HG03066 (cell line): ENCODE data around the gene STOML2.

Experiments used
- ATAC-seq: cut with Tn5 transposase; IDR thresholded peaks from one replicate; pipeline ENCODE4 v1.9.1; 2021; ENCODE audit warnings: low read depth; ENCODE audit not compliant: unreplicated experiment

The STOML2 gene

DNA sequence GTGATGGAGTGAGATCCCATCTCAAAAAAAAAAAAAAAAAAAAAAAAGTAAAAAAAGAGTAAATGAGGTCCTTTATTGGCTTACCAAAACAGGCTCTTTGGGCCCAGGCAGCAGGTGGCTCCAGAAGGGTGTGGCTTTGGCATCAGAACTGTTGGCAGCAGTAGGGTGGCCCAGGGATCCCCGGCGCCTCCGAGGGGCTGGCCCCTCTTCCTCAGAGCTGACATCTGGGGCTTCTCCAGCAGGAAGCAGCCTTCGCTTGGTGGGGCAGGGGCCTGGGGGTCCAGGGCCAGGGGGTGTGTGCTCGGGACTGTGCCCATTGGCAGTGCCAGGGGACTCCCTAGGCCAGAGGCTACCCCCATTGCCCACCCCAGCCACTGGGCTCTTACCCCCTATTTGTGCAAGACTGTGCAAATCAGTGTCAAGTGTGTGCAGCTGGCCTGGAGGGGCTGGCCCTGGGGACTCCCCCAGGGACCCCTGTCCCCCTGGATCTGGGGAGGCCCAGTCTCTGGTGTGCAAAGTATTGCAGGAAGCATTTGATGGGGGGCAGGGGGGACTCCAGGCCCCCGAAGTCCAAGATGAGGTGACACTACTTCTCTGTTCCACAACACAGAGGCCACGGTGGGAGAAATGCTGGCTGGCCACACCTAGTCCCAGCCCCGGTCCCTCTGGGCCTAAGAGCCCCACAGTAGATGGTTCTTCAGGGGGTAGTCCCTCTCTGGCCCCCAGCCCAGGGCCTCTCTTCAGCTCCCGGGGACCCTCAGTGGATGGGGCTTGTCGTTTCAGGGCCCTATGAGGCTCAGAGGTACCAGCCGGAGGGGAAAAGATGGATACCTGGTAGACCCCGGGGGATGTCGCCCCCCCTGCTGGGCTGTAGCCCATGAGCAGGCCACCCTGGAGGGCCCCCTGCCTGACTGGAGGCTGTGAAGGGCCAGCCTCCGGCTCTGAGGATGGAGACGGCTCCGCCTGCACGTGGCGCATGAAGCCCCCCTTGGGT is 4.7 kb upstream of the STOML2 start:
- no peak for ATAC-seq

DNA sequence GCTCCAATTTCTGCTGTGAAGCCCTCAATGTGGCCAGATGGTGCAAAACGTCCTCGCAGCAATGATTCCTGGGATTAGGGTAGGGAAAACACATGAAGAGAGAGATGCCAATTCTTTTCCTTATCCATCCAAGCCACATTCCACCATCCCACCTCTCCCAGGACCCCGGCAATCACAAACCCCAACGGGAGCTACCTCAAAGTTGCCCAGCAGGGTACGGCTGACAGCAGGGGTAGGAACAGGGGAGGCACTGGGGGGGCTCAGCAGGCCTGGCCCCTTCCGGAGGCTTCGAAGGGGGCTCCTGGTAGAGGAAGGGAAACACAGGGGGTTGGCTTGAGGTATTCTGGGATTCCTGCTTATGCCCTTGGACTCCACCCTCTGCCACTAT is 3.4 kb upstream of the STOML2 start:
- ATAC-seq = no peak

DNA sequence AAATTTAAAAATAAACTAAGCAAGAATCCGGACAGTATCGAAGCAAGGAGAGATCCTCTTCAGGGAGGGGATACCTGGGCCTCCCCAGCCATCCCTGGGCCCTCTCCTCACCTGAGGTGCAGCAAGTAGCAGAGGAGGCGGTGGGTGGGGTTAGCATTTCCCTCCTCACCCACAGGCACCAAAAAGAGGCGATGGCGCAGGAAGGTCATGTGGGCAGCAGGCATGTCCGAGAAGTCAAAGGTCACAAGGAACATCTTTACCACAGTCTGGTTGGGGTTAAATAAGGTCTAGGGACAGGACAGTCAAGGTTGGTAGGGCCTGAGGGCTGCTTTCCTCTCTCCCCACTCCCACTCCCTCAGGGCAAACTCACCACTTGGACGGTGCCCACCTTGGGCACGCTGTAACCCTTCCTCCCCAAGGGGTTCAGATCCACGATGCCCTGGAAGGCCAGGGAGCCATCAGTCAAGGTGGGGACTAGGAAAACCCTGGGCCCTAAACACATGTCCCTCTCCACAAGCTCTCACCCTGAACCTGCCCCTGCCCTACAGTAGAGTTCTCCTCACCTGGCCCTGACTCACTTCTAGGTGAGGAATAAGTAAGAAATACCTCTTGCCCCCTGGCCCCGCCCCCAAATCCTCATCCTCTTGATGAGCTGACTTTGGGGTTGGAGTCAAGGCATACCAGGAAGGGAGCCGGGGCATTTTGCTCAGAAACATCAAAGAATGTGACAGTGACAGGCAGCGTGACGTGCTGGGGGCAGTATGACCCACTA is 2.8 kb upstream of the STOML2 start:
- no peak for ATAC-seq

DNA sequence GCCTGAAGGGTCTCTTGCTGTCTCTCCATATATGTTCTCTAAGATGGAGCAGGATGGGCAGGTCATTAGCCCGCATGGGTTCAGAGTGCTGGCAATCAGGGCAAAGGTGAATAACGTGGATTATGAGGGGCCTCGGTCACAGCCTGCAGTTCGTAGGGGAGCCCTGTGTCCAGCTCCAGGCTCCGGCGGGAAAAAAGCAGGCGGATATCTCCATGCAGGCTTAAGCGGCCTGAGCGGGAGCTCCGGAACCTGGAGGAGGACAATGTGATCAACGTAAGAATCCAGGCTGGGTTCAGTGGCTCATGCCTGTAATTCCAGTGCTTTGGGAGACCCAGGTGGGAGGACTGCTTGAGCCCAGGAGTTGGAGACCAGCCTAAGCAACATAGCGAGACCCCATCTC is 2.2 kb upstream of the STOML2 start:
- no peak for ATAC-seq

DNA sequence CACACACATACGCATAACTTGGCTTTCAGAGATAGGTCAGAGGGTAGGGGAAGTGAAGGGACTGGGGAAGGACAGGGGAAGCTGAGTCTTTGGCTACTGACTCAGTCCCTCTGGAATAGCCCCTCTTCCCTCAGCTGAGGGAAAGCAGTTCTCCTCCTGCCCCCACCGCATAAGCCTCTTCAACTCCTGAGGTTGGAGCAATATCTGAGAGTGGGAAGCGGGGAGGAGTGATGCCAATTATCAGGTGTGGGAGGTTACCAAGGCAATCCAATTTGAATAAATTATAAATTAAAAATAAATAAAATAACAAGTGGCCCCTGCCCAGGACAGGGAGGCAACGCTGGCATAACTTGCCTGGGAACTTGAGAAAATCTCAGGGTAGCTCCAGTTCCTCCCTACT is 1.7 kb upstream of the STOML2 start:
- ATAC-seq = no peak

- no peak for ATAC-seq
These were observed 795 bp upstream of the STOML2 start for GRCh38 chr9:35103660-35104191.

GRCh38 chr9:35102465-35102768 is 514 bp downstream of the STOML2 start:
- ATAC-seq = peak; percentile 6

- no peak for ATAC-seq
These were observed 5.4 kb downstream of the STOML2 start for GRCh38 chr9:35097573-35097972.

- peak; percentile 90 for ATAC-seq
These were observed 6.7 kb downstream of the STOML2 start, which contains the start of gene PIGO for GRCh38 chr9:35096035-35096849. Gene PIGO (minus strand): TSS chr9:35096591. CDS start chr9:35095565, 1,026 bp downstream.

GRCh38 chr9:35091536-35091935 is 11.4 kb downstream of the STOML2 start:
- ATAC-seq = no peak

DNA sequence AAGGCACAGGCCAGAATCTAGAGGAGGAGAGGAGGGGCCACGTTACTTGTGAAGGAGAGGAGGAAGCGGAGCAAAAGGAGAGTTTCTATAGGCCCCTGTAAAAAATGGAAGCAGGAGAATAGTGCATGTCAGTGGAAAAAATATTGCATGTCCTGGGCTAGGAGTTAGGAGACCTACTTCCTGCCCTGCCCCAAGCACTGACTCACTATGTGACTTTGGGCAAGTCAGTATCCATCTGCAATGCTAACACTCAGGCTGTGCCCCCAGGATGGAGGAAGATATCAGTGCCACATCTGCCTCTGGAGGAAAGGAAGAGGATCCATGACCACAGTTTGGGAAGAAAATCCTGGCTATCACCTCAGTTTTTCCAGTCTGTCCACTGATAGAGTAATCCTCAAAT is 13.5 kb downstream of the STOML2 start:
- no peak for ATAC-seq

DNA sequence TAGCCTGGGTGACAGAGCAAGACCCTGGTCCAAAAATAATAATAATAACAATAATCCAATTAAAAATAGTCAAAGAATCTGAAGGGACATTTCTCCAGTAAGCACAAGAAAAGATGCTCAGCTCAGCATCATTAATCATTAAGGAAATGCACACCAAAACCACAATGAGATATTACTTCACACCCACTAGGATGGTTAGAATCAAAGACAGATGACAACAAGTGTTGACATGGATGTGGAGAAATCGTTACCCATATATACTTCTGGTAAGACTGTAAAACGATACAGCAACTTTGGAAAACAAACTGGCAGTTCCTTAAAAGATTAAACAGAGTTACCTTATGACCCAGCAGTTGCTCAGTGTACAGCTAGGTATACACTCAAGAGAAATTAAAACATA is 17.9 kb downstream of the STOML2 start:
- no peak for ATAC-seq

GRCh38 chr9:35079426-35080341 is 23.2 kb downstream of the STOML2 start, which contains the start of gene FANCG:
Gene FANCG (minus strand): TSS chr9:35079942. CDS start chr9:35079524, 418 bp downstream.
- ATAC-seq = peak; percentile 94

GRCh38 chr9:35079041-35079425 is 23.9 kb downstream of the STOML2 start:
- no peak for ATAC-seq

- no peak for ATAC-seq
These were observed 24.9 kb downstream of the STOML2 start for GRCh38 chr9:35078066-35078465.

DNA sequence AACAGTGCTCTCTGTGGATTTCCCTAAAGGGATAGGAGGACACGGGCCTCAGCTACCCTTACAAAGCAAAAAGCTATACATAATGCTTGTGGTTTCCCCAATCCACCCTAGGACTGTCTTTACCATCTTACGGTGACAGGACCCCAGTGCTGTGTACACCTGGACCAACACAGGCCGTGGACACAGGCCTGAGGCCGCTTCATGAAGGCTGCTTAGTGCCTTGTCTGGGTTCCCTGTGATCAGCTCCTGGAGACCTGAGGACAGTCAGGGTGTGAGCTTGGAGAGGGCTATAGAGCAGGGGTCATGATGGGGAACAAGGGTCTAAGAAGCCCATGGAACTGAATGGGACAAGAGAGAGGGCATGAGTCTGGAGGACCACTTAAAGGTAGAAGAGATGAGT is 26.1 kb downstream of the STOML2 start:
- ATAC-seq = no peak

DNA sequence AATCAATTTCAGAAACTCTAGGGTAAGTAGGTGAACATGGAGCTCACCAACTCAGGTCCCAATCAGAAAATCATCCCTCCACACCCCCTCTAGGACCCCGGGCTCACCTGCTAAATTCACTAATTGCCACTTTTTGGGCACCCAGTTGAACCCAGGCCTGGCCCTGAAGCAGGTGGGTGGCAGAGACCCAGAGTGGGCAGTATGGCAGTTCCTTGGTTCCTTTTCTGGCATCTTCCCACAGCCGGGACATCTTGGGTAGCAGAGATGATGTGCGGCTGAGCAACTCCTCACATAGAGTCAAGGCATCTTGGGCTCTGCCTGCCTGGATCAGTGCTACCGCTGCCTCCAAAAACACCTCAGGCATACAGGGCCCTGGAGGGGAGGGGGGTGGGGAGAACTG is 27.6 kb downstream of the STOML2 start:
- no peak for ATAC-seq

GRCh38 chr9:35074791-35075190 is 28.1 kb downstream of the STOML2 start:
- no peak for ATAC-seq

- ATAC-seq = no peak
These were observed 28.8 kb downstream of the STOML2 start for GRCh38 chr9:35074141-35074540.

GRCh38 chr9:35073279-35073612 is 29.7 kb downstream of the STOML2 start:
- no peak for ATAC-seq
